ENCODE results near the gene WSB2.
"Not testable (repeated sequence)": the region's sequence is repeated elsewhere in the genome, so short reads cannot be mapped to it uniquely, and the experiment has no call there.

The WSB2 gene

GRCh38 chr12:118034429-118035189, 26.4 kb downstream of the WSB2 start:
- ATAC-seq: no peak

- no peak for ATAC-seq
These were observed 27.1 kb downstream of the WSB2 start for GRCh38 chr12:118033902-118034301.

GRCh38 chr12:118033323-118033722, 27.7 kb downstream of the WSB2 start:
- ATAC-seq: no peak

GRCh38 chr12:118032188-118032587, 28.8 kb downstream of the WSB2 start:
- no peak for ATAC-seq

- ATAC-seq: no peak
These were observed 31.8 kb downstream of the WSB2 start for GRCh38 chr12:118029166-118029565.

DNA sequence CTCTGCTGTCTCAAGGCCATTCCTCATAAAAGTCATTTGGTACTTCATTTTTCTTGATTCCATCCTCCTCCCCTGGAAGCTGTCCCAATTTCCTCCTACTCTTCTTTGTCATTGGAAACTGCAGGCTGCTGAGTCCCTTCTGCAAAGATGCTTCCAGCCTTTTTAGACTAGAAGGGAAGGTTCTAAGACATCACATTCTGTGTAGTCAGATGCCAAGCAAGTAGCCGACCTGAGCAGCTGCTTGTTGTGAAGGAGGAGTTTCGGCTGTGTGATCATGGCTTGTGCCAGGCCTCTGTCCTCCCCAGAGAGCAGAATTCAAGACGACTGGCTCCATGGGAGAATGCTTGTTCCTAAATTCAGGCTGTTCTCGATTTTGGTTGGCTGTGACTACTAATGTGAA, 35.8 kb downstream of the WSB2 start:
- no peak for ATAC-seq

- no peak for ATAC-seq
These were observed 37.6 kb downstream of the WSB2 start for GRCh38 chr12:118023301-118023860.

- no peak for ATAC-seq
These were observed 38.3 kb downstream of the WSB2 start for GRCh38 chr12:118022728-118023109.

DNA sequence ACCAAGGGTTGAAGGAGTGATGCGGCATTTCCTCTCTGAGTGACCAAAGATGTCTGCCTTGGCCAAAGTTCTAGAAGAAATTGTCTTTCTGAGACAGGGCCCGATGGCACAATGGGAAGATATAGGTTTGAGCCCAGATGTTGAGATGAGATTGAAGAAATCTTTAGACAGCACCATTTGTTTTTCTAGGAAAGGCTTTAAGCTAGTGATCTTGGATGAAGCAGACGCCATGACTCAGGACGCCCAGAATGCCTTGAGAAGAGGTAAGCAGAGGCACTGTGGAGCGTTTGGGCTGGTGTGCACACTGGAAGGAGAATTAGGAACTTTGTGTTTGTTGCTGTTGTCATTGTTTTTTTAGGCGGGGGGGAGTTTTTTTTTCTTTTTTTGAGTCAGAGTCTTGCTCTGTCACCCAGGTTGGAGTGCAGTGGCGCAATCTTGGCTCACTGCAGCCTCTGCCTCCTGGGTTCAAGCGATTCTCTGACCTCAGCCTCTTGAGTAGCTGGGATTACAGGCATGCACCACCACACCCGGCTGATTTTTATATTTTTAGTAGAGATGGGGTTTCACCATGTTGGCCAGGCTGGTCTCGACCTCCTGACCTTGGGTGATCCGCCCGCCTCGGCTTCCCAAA, 38.8 kb downstream of the WSB2 start:
- ATAC-seq: not testable (repeated sequence)

DNA sequence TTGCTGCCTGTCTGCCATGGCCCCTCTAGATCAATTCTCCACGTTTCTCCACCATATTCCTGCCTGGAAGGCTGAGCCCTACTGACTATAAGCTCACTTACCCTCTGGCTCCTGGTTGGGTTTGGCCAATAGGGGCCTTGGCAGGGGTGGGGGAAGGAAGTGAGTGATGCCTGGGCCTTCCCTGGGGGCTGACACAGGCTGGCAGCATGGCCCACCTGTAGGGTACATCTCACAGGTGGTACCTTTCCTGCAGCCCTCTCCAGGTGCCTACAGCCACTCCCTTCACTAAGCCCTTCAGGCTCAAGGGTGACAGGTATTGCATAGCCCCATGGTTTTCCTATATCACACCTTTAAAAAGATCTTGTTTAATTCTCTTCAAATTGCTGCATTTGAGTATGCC, 40.9 kb downstream of the WSB2 start:
- no peak for ATAC-seq

DNA sequence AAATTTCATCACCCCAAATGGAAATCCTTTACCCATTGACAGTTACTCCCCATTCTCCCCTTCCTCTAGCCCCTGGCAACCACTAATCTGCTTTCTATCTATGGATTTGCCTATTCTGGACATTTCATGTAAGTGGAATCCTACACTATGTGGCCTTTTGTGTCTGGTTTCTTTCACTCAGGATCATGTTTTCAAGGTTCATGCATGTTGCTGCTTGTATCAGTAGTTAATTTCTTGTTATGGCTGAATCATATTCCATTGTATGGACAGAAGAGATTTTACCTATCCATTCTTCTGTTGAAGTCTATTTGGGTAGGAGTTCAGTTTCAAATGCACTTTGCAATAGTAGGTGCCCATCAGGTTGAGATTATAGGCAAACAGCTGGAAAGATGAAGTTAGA, 43.1 kb downstream of the WSB2 start:
- ATAC-seq: no peak

DNA sequence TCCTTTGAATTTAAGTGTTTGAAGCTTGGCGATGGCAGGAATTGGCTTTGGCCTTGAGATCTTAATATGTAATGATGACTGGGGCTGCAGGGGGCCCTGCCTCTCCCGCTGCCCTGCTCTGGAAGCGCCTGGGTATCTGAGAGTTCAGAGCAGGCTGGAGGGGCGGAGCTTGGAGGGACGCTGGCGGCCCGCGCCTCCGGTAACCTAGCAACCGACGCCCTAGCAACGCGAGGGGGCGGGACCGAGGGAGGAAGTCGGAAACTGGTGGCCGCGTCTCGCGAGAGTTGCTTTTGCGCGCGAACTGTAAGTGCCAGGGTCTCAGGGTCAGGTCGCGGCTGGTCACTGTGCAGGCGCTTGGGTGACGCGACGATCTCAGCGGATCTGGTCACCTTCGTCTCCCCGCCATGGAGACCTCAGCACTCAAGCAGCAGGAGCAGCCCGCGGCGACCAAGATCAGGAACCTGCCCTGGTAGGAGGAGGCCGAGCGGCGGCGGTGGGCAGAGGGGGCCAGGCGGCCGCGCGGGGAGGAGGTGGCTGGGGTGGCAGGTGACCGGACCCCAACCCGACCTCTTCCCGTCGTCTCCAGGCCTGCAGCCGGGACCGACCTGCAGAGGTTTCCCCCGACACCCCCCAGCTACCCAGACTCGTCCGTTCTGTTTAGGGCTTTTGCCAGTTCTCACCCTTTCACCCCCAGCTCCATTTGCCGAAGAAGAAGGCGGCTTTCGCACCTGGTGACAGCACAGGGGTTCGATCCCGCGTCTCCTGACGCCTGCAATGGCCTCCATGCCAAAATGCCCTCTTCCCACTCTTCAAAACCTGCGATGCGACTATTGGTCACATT, 44.3 kb downstream of the WSB2 start, which contains the start of gene RFC5:
Gene RFC5, plus strand, starts transcription at position 280 of the 841 bp plus-strand sequence. Its CDS starts 125 bp downstream, at position 405.
- peak; percentile 97 to 98 for ATAC-seq

DNA sequence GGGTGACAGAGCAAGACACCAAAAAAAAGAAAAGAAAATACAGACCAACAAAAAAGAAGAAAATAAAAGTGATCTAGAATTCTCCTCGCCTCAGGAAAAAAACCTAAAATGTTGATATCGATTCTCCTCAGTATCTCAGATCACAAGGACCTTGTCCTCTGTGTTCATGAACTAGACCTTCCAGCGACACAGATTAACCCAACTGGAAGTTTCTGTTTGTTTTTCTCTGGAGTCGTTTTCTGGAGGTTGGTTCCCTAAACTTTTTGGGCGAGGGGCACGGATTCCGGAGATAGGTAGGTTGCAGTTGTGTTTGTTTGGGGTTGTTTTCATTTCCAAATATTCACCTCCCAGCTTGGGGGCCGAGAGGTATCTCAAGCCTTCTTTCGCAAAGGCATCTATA, 45.0 kb downstream of the WSB2 start:
- no peak for ATAC-seq

- no peak for ATAC-seq
These were observed 45.7 kb downstream of the WSB2 start for GRCh38 chr12:118015306-118015705.

GRCh38 chr12:118013283-118013682, 47.7 kb downstream of the WSB2 start:
- no peak for ATAC-seq

DNA sequence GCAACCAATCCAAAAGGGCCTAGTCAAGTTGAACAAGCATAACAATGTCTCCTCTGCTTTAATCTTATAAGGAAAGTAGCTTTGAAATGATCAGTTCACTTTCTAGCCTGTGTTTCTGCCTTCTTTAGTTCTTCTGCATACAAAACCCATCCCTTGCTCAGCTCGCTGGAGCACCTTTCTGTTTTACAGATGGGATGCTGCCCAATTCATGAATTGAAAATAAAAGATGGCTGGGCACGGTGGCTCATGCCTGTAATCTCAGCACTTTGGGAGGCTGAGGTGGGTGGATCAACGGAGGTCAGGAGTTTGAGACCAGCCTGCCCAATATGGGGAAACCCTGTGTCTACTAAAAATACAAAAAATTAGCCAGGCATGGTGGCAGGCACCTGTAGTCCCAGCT, 49.0 kb downstream of the WSB2 start:
- ATAC-seq: no peak

DNA sequence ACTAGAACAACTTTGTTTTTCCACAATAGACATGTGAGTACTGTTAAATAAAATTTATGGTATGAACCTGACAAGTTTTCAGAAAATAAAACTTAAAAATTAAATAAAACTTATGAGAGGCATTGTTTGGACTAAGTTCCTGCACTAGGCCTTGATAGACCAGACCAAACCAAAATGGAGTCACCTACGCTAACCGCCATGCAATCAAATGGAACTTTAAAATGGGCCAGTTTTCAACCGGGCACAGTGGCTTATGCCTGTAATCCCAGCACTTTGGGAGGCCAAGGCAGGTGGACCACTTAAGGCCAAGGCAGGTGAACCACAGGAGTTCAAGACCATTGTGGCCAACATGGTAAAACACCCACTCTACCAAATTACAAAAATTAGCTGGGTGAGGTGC, 49.6 kb downstream of the WSB2 start:
- ATAC-seq: no peak

GRCh38 chr12:118010903-118011302, 50.1 kb downstream of the WSB2 start:
- no peak for ATAC-seq

DNA sequence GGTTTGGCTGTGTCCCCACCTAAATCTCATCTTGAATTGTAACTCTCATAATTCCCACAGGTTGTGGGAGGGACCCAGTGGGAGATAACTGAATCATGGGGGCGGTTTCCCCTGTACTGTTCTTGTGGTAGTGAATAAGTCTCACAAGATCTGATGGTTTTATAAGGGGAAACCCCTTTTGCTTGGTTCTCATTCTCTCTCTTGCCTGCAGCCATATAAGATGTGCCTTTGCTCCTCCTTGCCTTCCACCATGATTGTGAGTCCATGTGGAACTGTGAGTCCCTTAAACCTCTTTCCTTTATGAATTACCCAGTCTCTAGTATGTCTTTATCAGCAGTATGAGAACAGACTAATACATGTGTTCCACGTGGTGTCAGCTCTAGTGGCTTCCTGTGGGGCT, 61.2 kb downstream of the WSB2 start:
- ATAC-seq: not testable (repeated sequence)

GRCh38 chr12:117998719-117999118, 62.3 kb downstream of the WSB2 start:
- no peak for ATAC-seq

- ATAC-seq: peak; percentile 68 to 73
These were observed 66.2 kb downstream of the WSB2 start for GRCh38 chr12:117994551-117995438.
